NCI-H2196 treated with DMSO at 0.1 percent for 48 hours (cell line): Measurements from ENCODE around the gene FAAP100.

Experiments used
- DNase-seq: peaks from one replicate; lab custom pipeline; 2025; ENCODE audit not compliant: unreplicated experiment; lab: John Stamatoyannopoulos, UW

The FAAP100 gene

GRCh38 chr17:81513372-81513752 is 38.8 kb downstream of the FAAP100 start:
- peak; percentile 74 for DNase-seq

GRCh38 chr17:81512562-81513371 is 39.4 kb downstream of the FAAP100 start, which contains the start of gene ACTG1:
Gene ACTG1 (minus strand): TSS chr17:81512799. CDS start chr17:81512354, 445 bp downstream.
- DNase-seq, result peak; percentile 90

- no peak for DNase-seq
Observed at GRCh38 chr17:81511804-81512561, 40.2 kb downstream of the FAAP100 start.

- DNase-seq, result no peak
Observed at GRCh38 chr17:81511554-81511803, 40.7 kb downstream of the FAAP100 start.

- DNase-seq, result no peak
Observed at GRCh38 chr17:81510785-81511553, 41.2 kb downstream of the FAAP100 start.

- DNase-seq, result no peak
Observed at GRCh38 chr17:81509972-81510784, 42.0 kb downstream of the FAAP100 start.

GRCh38 chr17:81509207-81509971 is 42.8 kb downstream of the FAAP100 start:
- no peak for DNase-seq

GRCh38 chr17:81508639-81509206 is 43.4 kb downstream of the FAAP100 start:
- no peak for DNase-seq

- DNase-seq, result no peak
Observed at GRCh38 chr17:81503619-81504018, 48.5 kb downstream of the FAAP100 start.

GRCh38 chr17:81502471-81503017 is 49.6 kb downstream of the FAAP100 start:
- no peak for DNase-seq

- DNase-seq, result no peak
Observed at GRCh38 chr17:81500047-81500446, 52.1 kb downstream of the FAAP100 start.

GRCh38 chr17:81499601-81499970 is 52.6 kb downstream of the FAAP100 start:
- no peak for DNase-seq

GRCh38 chr17:81498953-81499600 is 53.1 kb downstream of the FAAP100 start:
- DNase-seq, result no peak

- peak; percentile 74 for DNase-seq
Observed at GRCh38 chr17:81494626-81495377, 57.4 kb downstream of the FAAP100 start.

GRCh38 chr17:81493198-81494038 is 58.7 kb downstream of the FAAP100 start:
- DNase-seq, result no peak

- no peak for DNase-seq
Observed at GRCh38 chr17:81492706-81493105, 59.4 kb downstream of the FAAP100 start.

- no peak for DNase-seq
Observed at GRCh38 chr17:81492202-81492601, 60.0 kb downstream of the FAAP100 start.
